ENCODE data around the gene GMFB. TPM values are rescaled to one million over a fixed set of nuclear protein-coding genes. Genes with fewer than 3 reads are reported as not detected.
"Not testable (repeated sequence)": the region's sequence is repeated elsewhere in the genome, so short reads cannot be mapped to it uniquely, and the experiment has no call there.

Gene GMFB
- total RNA-seq, 2 donors from 2014 or later, result 86.2 to 96.5 TPM

GRCh38 chr14:54446161-54446693, 42.6 kb downstream of the GMFB start:
- peaks cover 12% of the 10 kb centered on the region for H3K27me3 Mint-ChIP-seq (ENCODE audit: insufficient read depth)
- no peak overlapping the region for H3K4me3 ChIP-seq (ENCODE audit: low read length)
- no peak for DNase-seq
- H3K9me3 ChIP-seq (ENCODE audit: control insufficient read depth, low read length), result no peaks in the 10 kb centered on the region
- no peak overlapping the region for H3K4me3 Mint-ChIP-seq
- H3K9ac ChIP-seq (ENCODE audit: extremely low read depth, low read length, poor library complexity, severe bottlenecking), result no peak overlapping the region
- H3K27ac Mint-ChIP-seq, result no peak overlapping the region
- peaks cover 8% of the 10 kb centered on the region for H3K9me3 Mint-ChIP-seq
- H3K27ac ChIP-seq (ENCODE audit: low read depth, low read length), result no peak overlapping the region
- H3K4me1 Mint-ChIP-seq, result no peaks in the 10 kb centered on the region
- TF ChIP-seq, protein P1, sequence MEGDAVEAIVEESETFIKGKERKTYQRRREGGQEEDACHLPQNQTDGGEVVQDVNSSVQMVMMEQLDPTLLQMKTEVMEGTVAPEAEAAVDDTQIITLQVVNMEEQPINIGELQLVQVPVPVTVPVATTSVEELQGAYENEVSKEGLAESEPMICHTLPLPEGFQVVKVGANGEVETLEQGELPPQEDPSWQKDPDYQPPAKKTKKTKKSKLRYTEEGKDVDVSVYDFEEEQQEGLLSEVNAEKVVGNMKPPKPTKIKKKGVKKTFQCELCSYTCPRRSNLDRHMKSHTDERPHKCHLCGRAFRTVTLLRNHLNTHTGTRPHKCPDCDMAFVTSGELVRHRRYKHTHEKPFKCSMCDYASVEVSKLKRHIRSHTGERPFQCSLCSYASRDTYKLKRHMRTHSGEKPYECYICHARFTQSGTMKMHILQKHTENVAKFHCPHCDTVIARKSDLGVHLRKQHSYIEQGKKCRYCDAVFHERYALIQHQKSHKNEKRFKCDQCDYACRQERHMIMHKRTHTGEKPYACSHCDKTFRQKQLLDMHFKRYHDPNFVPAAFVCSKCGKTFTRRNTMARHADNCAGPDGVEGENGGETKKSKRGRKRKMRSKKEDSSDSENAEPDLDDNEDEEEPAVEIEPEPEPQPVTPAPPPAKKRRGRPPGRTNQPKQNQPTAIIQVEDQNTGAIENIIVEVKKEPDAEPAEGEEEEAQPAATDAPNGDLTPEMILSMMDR (conservative IDR thresholded peaks at IDR 0.05), result no peak
- WGBS, 2 experiments (ENCODE audit: insufficient coverage in 1 of 2, insufficient read length in 1 of 2), result 75 to 84% methylated on average over 1 to 4 of the region's 5 CpGs
- no peaks in the 10 kb centered on the region for H3K27me3 ChIP-seq (ENCODE audit: control insufficient read depth, insufficient read depth, low read length, poor library complexity, severe bottlenecking)
- no peaks in the 10 kb centered on the region for H3K36me3 Mint-ChIP-seq (ENCODE audit: low read depth)
- no peaks in the 10 kb centered on the region for H3K4me1 ChIP-seq (ENCODE audit: control insufficient read depth, insufficient read depth, low read length)
- H3K36me3 ChIP-seq (ENCODE audit: control insufficient read depth, insufficient read depth, low read length), result no peaks in the 10 kb centered on the region

GRCh38 chr14:54444681-54445080, 44.1 kb downstream of the GMFB start:
- Mint-ChIP-seq H3K4me1 (peaks cover 8% of the 10 kb centered on the region), H3K36me3 (ENCODE audit: low read depth) (peaks cover 4% of the 10 kb centered on the region), H3K27me3 (ENCODE audit: insufficient read depth) (peaks cover 12% of the 10 kb centered on the region), H3K4me3 (no peak overlapping the region), H3K9me3 (peaks cover 8% of the 10 kb centered on the region), H3K27ac (no peak overlapping the region)
- no peak overlapping the region for H3K9ac ChIP-seq (ENCODE audit: extremely low read depth, low read length, poor library complexity, severe bottlenecking)
- H3K4me1 ChIP-seq (ENCODE audit: control insufficient read depth, insufficient read depth, low read length), result no peaks in the 10 kb centered on the region
- no peaks in the 10 kb centered on the region for H3K36me3 ChIP-seq (ENCODE audit: control insufficient read depth, insufficient read depth, low read length)
- H3K27me3 ChIP-seq (ENCODE audit: control insufficient read depth, insufficient read depth, low read length, poor library complexity, severe bottlenecking), result no peaks in the 10 kb centered on the region
- TF ChIP-seq, protein P1 (conservative IDR thresholded peaks at IDR 0.05), result no peak
- no peak for DNase-seq
- no peaks in the 10 kb centered on the region for H3K9me3 ChIP-seq (ENCODE audit: control insufficient read depth, low read length)
- no peak overlapping the region for H3K4me3 ChIP-seq (ENCODE audit: low read length)
- WGBS, 2 experiments (ENCODE audit: insufficient coverage in 1 of 2, insufficient read length in 1 of 2), result 94 to 98% methylated on average over 7 of the region's 7 CpGs
- no peak overlapping the region for H3K27ac ChIP-seq (ENCODE audit: low read depth, low read length)

GRCh38 chr14:54443981-54444380, 44.8 kb downstream of the GMFB start:
- H3K27ac ChIP-seq (ENCODE audit: low read depth, low read length), result no peak overlapping the region
- H3K27me3 ChIP-seq (ENCODE audit: control insufficient read depth, insufficient read depth, low read length, poor library complexity, severe bottlenecking), result no peaks in the 10 kb centered on the region
- H3K36me3 Mint-ChIP-seq (ENCODE audit: low read depth), result peaks cover 6% of the 10 kb centered on the region
- no peak overlapping the region for H3K9ac ChIP-seq (ENCODE audit: extremely low read depth, low read length, poor library complexity, severe bottlenecking)
- no peak overlapping the region for H3K27ac Mint-ChIP-seq
- TF ChIP-seq, protein P1 (conservative IDR thresholded peaks at IDR 0.05), result no peak
- H3K4me3 Mint-ChIP-seq, result no peak overlapping the region
- H3K4me3 ChIP-seq (ENCODE audit: low read length), result no peak overlapping the region
- no peaks in the 10 kb centered on the region for H3K9me3 ChIP-seq (ENCODE audit: control insufficient read depth, low read length)
- no peaks in the 10 kb centered on the region for H3K36me3 ChIP-seq (ENCODE audit: control insufficient read depth, insufficient read depth, low read length)
- peaks cover 8% of the 10 kb centered on the region for H3K9me3 Mint-ChIP-seq
- H3K4me1 ChIP-seq (ENCODE audit: control insufficient read depth, insufficient read depth, low read length), result no peaks in the 10 kb centered on the region
- H3K4me1 Mint-ChIP-seq, result peaks cover 9% of the 10 kb centered on the region
- H3K27me3 Mint-ChIP-seq (ENCODE audit: insufficient read depth), result peaks cover 10% of the 10 kb centered on the region
- WGBS, 2 experiments (ENCODE audit: insufficient coverage in 1 of 2, insufficient read length in 1 of 2), result 94 to 96% methylated on average over 15 to 18 of the region's 18 CpGs
- no peak for DNase-seq

- H3K27ac Mint-ChIP-seq; H3K9ac ChIP-seq (ENCODE audit: extremely low read depth, low read length, poor library complexity, severe bottlenecking); H3K4me1 ChIP-seq (ENCODE audit: control insufficient read depth, insufficient read depth, low read length); H3K9me3 ChIP-seq (ENCODE audit: control insufficient read depth, low read length); H3K27ac ChIP-seq (ENCODE audit: low read depth, low read length); H3K27me3 ChIP-seq (ENCODE audit: control insufficient read depth, insufficient read depth, low read length, poor library complexity, severe bottlenecking); H3K9me3 Mint-ChIP-seq; H3K36me3 ChIP-seq (ENCODE audit: control insufficient read depth, insufficient read depth, low read length); H3K27me3 Mint-ChIP-seq (ENCODE audit: insufficient read depth); H3K4me3 Mint-ChIP-seq; H3K4me3 ChIP-seq (ENCODE audit: low read length); DNase-seq; H3K36me3 Mint-ChIP-seq (ENCODE audit: low read depth): not testable (repeated sequence)
- WGBS, 2 experiments (ENCODE audit: insufficient coverage in 1 of 2, insufficient read length in 1 of 2), result 96 to 100% methylated on average over 2 to 16 of the region's 23 CpGs
- peaks cover 14% of the 10 kb centered on the region for H3K4me1 Mint-ChIP-seq
Observed at GRCh38 chr14:54442961-54443360, 45.8 kb downstream of the GMFB start.

All from endodermal cell (in vitro differentiated cells).